ENCODE measurements around the gene ANKRD65.

Gene ANKRD65

GRCh38 chr1:1436630-1437032 lies 15.6 kb upstream of the ANKRD65 start:
- DNase-seq, result no peak
- Histone ChIP-seq H3K9me3 (ENCODE audit: severe bottlenecking) (no peaks in the 10 kb centered on the region), H3K27ac (no peak overlapping the region), H3K4me3 (ENCODE audit: low read depth, low read length) (no peak overlapping the region), H3K36me3 (no peaks in the 10 kb centered on the region; the same call in 1 of the 2 replicates), H3K27me3 (ENCODE audit: insufficient read depth, low read depth, severe bottlenecking) (no peaks in the 10 kb centered on the region)
- no peak for TF ChIP-seq CTCF (IDR thresholded peaks at IDR 0.05; ENCODE audit: low read depth, low read length)

GRCh38 chr1:1435911-1436629 lies 15.0 kb upstream of the ANKRD65 start:
- Histone ChIP-seq H3K4me3 (ENCODE audit: low read depth, low read length) (peak overlapping the region; percentile 57), H3K27ac (no peak overlapping the region; the same call in 1 of the 2 replicates), H3K36me3 (no peaks in the 10 kb centered on the region; the same call in 1 of the 2 replicates), H3K9me3 (ENCODE audit: severe bottlenecking) (no peaks in the 10 kb centered on the region), H3K27me3 (ENCODE audit: insufficient read depth, low read depth, severe bottlenecking) (no peaks in the 10 kb centered on the region)
- no peak for DNase-seq
- no peak for TF ChIP-seq CTCF (IDR thresholded peaks at IDR 0.05; ENCODE audit: low read depth, low read length)

GRCh38 chr1:1435106-1435903 lies 14.2 kb upstream of the ANKRD65 start, which contains the start of gene VWA1:
Gene VWA1, plus strand, starts transcription at chr1:1435690. Its CDS starts 59 bp downstream, at chr1:1435749.
- Histone ChIP-seq H3K36me3 (no peaks in the 10 kb centered on the region; the same call in 1 of the 2 replicates), H3K4me3 (ENCODE audit: low read depth, low read length) (peak within 1 kb of the TSS; percentile 57), H3K9me3 (ENCODE audit: severe bottlenecking) (no peaks in the 10 kb centered on the region), H3K27ac (peak within 1 kb of the TSS; percentile 49), H3K27me3 (ENCODE audit: insufficient read depth, low read depth, severe bottlenecking) (no peaks in the 10 kb centered on the region)
- peak; percentile 70 for DNase-seq
- no peak for TF ChIP-seq CTCF (IDR thresholded peaks at IDR 0.05; ENCODE audit: low read depth, low read length)

- Histone ChIP-seq H3K27me3 (ENCODE audit: insufficient read depth, low read depth, severe bottlenecking) (no peaks in the 10 kb centered on the region), H3K9me3 (ENCODE audit: severe bottlenecking) (no peaks in the 10 kb centered on the region), H3K27ac (peak overlapping the region; percentile 49; the same call in 1 of the 2 replicates), H3K36me3 (no peaks in the 10 kb centered on the region; the same call in 1 of the 2 replicates), H3K4me3 (ENCODE audit: low read depth, low read length) (peak overlapping the region; percentile 50; the same call in 1 of the 2 replicates)
- no peak for DNase-seq
- TF ChIP-seq CTCF (IDR thresholded peaks at IDR 0.05; ENCODE audit: low read depth, low read length), result no peak
Observed at GRCh38 chr1:1434824-1435105, 13.7 kb upstream of the ANKRD65 start.

- Histone ChIP-seq H3K27ac (peak overlapping the region; percentile 93), H3K4me3 (ENCODE audit: low read depth, low read length) (no peak overlapping the region), H3K9me3 (ENCODE audit: severe bottlenecking) (no peaks in the 10 kb centered on the region), H3K27me3 (ENCODE audit: insufficient read depth, low read depth, severe bottlenecking) (no peaks in the 10 kb centered on the region), H3K36me3 (no peaks in the 10 kb centered on the region; the same call in 1 of the 2 replicates)
- no peak for TF ChIP-seq CTCF (IDR thresholded peaks at IDR 0.05; ENCODE audit: low read depth, low read length)
- DNase-seq, result no peak
Observed at GRCh38 chr1:1434131-1434823, 13.2 kb upstream of the ANKRD65 start.

Data from WERI-Rb-1 (cell line).